Stimulated activated CD8-positive, alpha-beta memory T cell treated with anti-CD3 and anti-CD28 coated beads, Interleukin-12 subunit alpha, Interleukin-12 subunit beta, amount 100 ng/mL, for 1 hour (primary cell): Measurements from ENCODE around the gene NPAS1.

Source experiments
- DNase-seq: peaks from one replicate; pipeline ENCODE4 v3.0.0-alpha.2; 2020; ENCODE audit warnings: low read depth

The NPAS1 gene

GRCh38 chr19:47082493-47082892, 62.9 kb downstream of the NPAS1 start:
- no peak for DNase-seq

DNA sequence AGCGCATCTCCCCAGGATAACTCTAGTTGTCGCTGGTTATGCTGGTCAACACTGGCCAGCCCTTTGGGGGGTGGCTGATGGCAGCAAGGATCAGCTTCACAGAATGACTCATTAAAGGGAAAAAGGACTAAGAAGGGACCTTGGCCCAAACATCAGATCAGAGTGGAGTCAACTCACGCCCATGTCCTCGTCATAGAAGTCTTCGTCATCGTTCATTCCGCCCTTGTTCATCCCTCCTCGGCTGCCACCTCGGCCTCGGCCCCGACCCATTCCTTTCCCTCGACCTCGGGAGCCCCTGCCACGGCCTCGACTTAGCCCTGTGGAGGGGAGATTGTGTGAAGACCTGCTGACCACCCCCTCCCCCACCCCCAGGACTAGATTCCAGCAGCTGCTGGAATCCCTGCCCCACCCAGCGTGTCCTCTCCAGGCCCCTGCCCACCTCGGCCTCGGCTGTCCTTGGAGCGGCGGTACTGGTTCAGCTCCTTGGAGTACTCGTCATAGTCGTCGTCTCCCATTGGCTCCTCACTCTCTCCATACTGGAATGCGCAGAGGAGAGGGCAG, 65.3 kb downstream of the NPAS1 start:
- no peak for DNase-seq

- no peak for DNase-seq
Observed at GRCh38 chr19:47086280-47086679, 66.6 kb downstream of the NPAS1 start.

- no peak for DNase-seq
Observed at GRCh38 chr19:47089767-47090350, 70.2 kb downstream of the NPAS1 start.

DNA sequence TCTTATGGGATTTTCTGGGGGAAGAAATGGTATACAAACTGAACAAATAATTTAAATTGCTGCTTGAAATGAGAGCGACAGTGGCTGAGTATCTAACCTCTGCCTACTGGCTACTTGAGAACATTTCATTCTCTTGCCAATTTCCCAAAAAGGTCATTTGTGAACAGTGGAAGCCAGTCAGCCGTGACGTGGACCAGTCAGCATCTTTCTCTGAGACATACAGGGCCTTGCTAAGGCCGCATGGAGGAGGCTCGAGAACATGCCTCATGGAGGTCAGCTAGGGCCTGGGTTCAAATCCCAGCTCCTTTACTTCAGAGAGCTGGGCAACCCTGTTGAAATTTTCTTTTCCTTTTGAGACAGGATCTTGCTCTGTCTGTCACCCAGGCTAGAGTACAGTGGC, 73.6 kb downstream of the NPAS1 start:
- no peak for DNase-seq

GRCh38 chr19:47093841-47094240, 74.2 kb downstream of the NPAS1 start:
- no peak for DNase-seq

- DNase-seq = no peak
Observed at GRCh38 chr19:47094557-47095475, 75.2 kb downstream of the NPAS1 start.
